ENCODE measurements around the gene CPXM1.
A peak's percentile ranks its signal among the peaks of the same experiment; 100 is the strongest.

Gene CPXM1

GRCh38 chr20:2799688-2800520 lies 523 bp downstream of the CPXM1 start:
- Histone ChIP-seq H2BK120ac (ENCODE audit: low read depth, low read length) (no peak overlapping the region), H2AFZ (ENCODE audit: low read depth, low read length) (peak overlapping the region; percentile 55), H3K4me2 (ENCODE audit: low read length, poor library complexity, severe bottlenecking) (peak overlapping the region; percentile 91), H2BK15ac (ENCODE audit: low read depth, poor library complexity, severe bottlenecking) (no peak overlapping the region), H2AK5ac (ENCODE audit: low read length, severe bottlenecking) (no peak overlapping the region), H3K27ac (ENCODE audit: low read length, poor library complexity, severe bottlenecking) (no peak overlapping the region), H3K4ac (ENCODE audit: low read depth in 1 of 2, low read length in 2 of 2) (peak overlapping the region in 1 of 2 experiments; percentile 30), H3K23ac (ENCODE audit: low read length in 2 of 2) (no peak overlapping the region), H2BK5ac (ENCODE audit: low read depth, low read length, poor library complexity, severe bottlenecking) (no peak overlapping the region), H3K4me3 (ENCODE audit: insufficient read depth in 1 of 2, low read depth in 1 of 2, low read length in 2 of 2) (peak overlapping the region; percentile 63 to 89), H2BK12ac (ENCODE audit: low read length in 2 of 2) (peak overlapping the region in 1 of 2 experiments; percentile 1), H3K27me3 (ENCODE audit: control insufficient read depth in 1 of 2, insufficient read depth in 1 of 2, low read length in 2 of 2) (peaks cover 12 to 39% of the 10 kb centered on the region in 2 experiments), H3K9me3 (ENCODE audit: control insufficient read depth, low read length) (no peaks in the 10 kb centered on the region), H3K14ac (ENCODE audit: low read length in 2 of 2) (peak overlapping the region in 1 of 2 experiments; percentile 78), H3K18ac (ENCODE audit: low read depth in 1 of 2, low read length in 2 of 2) (peak overlapping the region; percentile 73 to 89), H4K91ac (ENCODE audit: low read length) (peak overlapping the region; percentile 96), H3K36me3 (ENCODE audit: control insufficient read depth in 1 of 2, insufficient read depth in 2 of 2, low read depth in 1 of 2, low read length in 2 of 2) (peaks cover 37% of the 10 kb centered on the region in 2 experiments), H3K79me1 (replicated peaks; ENCODE audit: low read length, poor library complexity, severe bottlenecking) (no peaks in the 10 kb centered on the region), H4K8ac (ENCODE audit: low read length) (peak overlapping the region; percentile 73), H3K4me1 (ENCODE audit: control insufficient read depth, insufficient read depth, low read depth, low read length) (peaks cover 21% of the 10 kb centered on the region), H3K9ac (ENCODE audit: low read length) (peak overlapping the region; percentile 85)
- WGBS = 6% methylated on average over 31 of the region's 61 CpGs
- DNase-seq = peak; percentile 27

GRCh38 chr20:2799271-2799670 lies 1.2 kb downstream of the CPXM1 start:
- H3K23ac ChIP-seq (ENCODE audit: low read length in 2 of 2) = no peak overlapping the region
- H2BK120ac ChIP-seq (ENCODE audit: low read depth, low read length) = no peak overlapping the region
- no peak overlapping the region for H2BK15ac ChIP-seq (ENCODE audit: low read depth, poor library complexity, severe bottlenecking)
- H2BK5ac ChIP-seq (ENCODE audit: low read depth, low read length, poor library complexity, severe bottlenecking) = no peak overlapping the region
- peak overlapping the region in 1 of 2 experiments; percentile 89 for H3K4me3 ChIP-seq (ENCODE audit: insufficient read depth in 1 of 2, low read depth in 1 of 2, low read length in 2 of 2)
- WGBS = 71% methylated on average over 9 of the region's 9 CpGs
- no peak overlapping the region for H3K18ac ChIP-seq (ENCODE audit: low read depth in 1 of 2, low read length in 2 of 2)
- peak overlapping the region; percentile 7 for H2AFZ ChIP-seq (ENCODE audit: low read depth, low read length)
- no peak overlapping the region for H2AK5ac ChIP-seq (ENCODE audit: low read length, severe bottlenecking)
- no peak overlapping the region for H4K8ac ChIP-seq (ENCODE audit: low read length)
- H3K4ac ChIP-seq (ENCODE audit: low read depth in 1 of 2, low read length in 2 of 2) = no peak overlapping the region
- peaks cover 38 to 42% of the 10 kb centered on the region in 2 experiments for H3K36me3 ChIP-seq (ENCODE audit: control insufficient read depth in 1 of 2, insufficient read depth in 2 of 2, low read depth in 1 of 2, low read length in 2 of 2)
- no peak overlapping the region for H3K14ac ChIP-seq (ENCODE audit: low read length in 2 of 2)
- DNase-seq = no peak
- no peak overlapping the region for H2BK12ac ChIP-seq (ENCODE audit: low read length in 2 of 2)
- H3K79me1 ChIP-seq (replicated peaks; ENCODE audit: low read length, poor library complexity, severe bottlenecking) = no peaks in the 10 kb centered on the region
- H3K9me3 ChIP-seq (ENCODE audit: control insufficient read depth, low read length) = no peaks in the 10 kb centered on the region
- H3K27ac ChIP-seq (ENCODE audit: low read length, poor library complexity, severe bottlenecking) = no peak overlapping the region
- H3K4me1 ChIP-seq (ENCODE audit: control insufficient read depth, insufficient read depth, low read depth, low read length) = peaks cover 16% of the 10 kb centered on the region
- peaks cover 10 to 32% of the 10 kb centered on the region in 2 experiments for H3K27me3 ChIP-seq (ENCODE audit: control insufficient read depth in 1 of 2, insufficient read depth in 1 of 2, low read length in 2 of 2)
- no peak overlapping the region for H4K91ac ChIP-seq (ENCODE audit: low read length)
- peak overlapping the region; percentile 85 for H3K9ac ChIP-seq (ENCODE audit: low read length)
- H3K4me2 ChIP-seq (ENCODE audit: low read length, poor library complexity, severe bottlenecking) = peak overlapping the region; percentile 91

- Histone ChIP-seq H3K36me3 (ENCODE audit: control insufficient read depth in 1 of 2, insufficient read depth in 2 of 2, low read depth in 1 of 2, low read length in 2 of 2) (peaks cover 38 to 43% of the 10 kb centered on the region in 2 experiments), H2AFZ (ENCODE audit: low read depth, low read length) (no peak overlapping the region), H2BK12ac (ENCODE audit: low read length in 2 of 2) (no peak overlapping the region), H3K27ac (ENCODE audit: low read length, poor library complexity, severe bottlenecking) (no peak overlapping the region), H3K18ac (ENCODE audit: low read depth in 1 of 2, low read length in 2 of 2) (no peak overlapping the region), H3K27me3 (ENCODE audit: control insufficient read depth in 1 of 2, insufficient read depth in 1 of 2, low read length in 2 of 2) (peaks cover 7 to 28% of the 10 kb centered on the region in 2 experiments), H3K79me1 (replicated peaks; ENCODE audit: low read length, poor library complexity, severe bottlenecking) (no peaks in the 10 kb centered on the region), H3K4me3 (ENCODE audit: insufficient read depth in 1 of 2, low read depth in 1 of 2, low read length in 2 of 2) (peak overlapping the region in 1 of 2 experiments; percentile 89), H3K4me2 (ENCODE audit: low read length, poor library complexity, severe bottlenecking) (no peak overlapping the region), H3K23ac (ENCODE audit: low read length in 2 of 2) (no peak overlapping the region), H3K4me1 (ENCODE audit: control insufficient read depth, insufficient read depth, low read depth, low read length) (peaks cover 16% of the 10 kb centered on the region), H4K91ac (ENCODE audit: low read length) (no peak overlapping the region), H3K4ac (ENCODE audit: low read depth in 1 of 2, low read length in 2 of 2) (no peak overlapping the region), H2BK120ac (ENCODE audit: low read depth, low read length) (no peak overlapping the region), H2BK15ac (ENCODE audit: low read depth, poor library complexity, severe bottlenecking) (no peak overlapping the region), H4K8ac (ENCODE audit: low read length) (no peak overlapping the region), H3K9me3 (ENCODE audit: control insufficient read depth, low read length) (no peaks in the 10 kb centered on the region), H2BK5ac (ENCODE audit: low read depth, low read length, poor library complexity, severe bottlenecking) (no peak overlapping the region), H2AK5ac (ENCODE audit: low read length, severe bottlenecking) (no peak overlapping the region), H3K9ac (ENCODE audit: low read length) (peak overlapping the region; percentile 85), H3K14ac (ENCODE audit: low read length in 2 of 2) (no peak overlapping the region)
- no peak for DNase-seq
- 63% methylated on average over 6 of the region's 6 CpGs for WGBS
Observed at GRCh38 chr20:2798814-2799213, 1.6 kb downstream of the CPXM1 start.

- Histone ChIP-seq H4K91ac (ENCODE audit: low read length) (no peak overlapping the region), H3K23ac (ENCODE audit: low read length in 2 of 2) (no peak overlapping the region), H3K4me1 (ENCODE audit: control insufficient read depth, insufficient read depth, low read depth, low read length) (peaks cover 16% of the 10 kb centered on the region), H3K36me3 (ENCODE audit: control insufficient read depth in 1 of 2, insufficient read depth in 2 of 2, low read depth in 1 of 2, low read length in 2 of 2) (peaks cover 38 to 43% of the 10 kb centered on the region in 2 experiments), H2BK120ac (ENCODE audit: low read depth, low read length) (no peak overlapping the region), H2AK5ac (ENCODE audit: low read length, severe bottlenecking) (no peak overlapping the region), H3K27ac (ENCODE audit: low read length, poor library complexity, severe bottlenecking) (no peak overlapping the region), H2BK5ac (ENCODE audit: low read depth, low read length, poor library complexity, severe bottlenecking) (no peak overlapping the region), H4K8ac (ENCODE audit: low read length) (no peak overlapping the region), H3K4me2 (ENCODE audit: low read length, poor library complexity, severe bottlenecking) (no peak overlapping the region), H2BK15ac (ENCODE audit: low read depth, poor library complexity, severe bottlenecking) (no peak overlapping the region), H3K4me3 (ENCODE audit: insufficient read depth in 1 of 2, low read depth in 1 of 2, low read length in 2 of 2) (no peak overlapping the region), H3K9ac (ENCODE audit: low read length) (no peak overlapping the region), H3K79me1 (replicated peaks; ENCODE audit: low read length, poor library complexity, severe bottlenecking) (no peaks in the 10 kb centered on the region), H3K9me3 (ENCODE audit: control insufficient read depth, low read length) (no peaks in the 10 kb centered on the region), H3K14ac (ENCODE audit: low read length in 2 of 2) (no peak overlapping the region), H2BK12ac (ENCODE audit: low read length in 2 of 2) (no peak overlapping the region), H3K4ac (ENCODE audit: low read depth in 1 of 2, low read length in 2 of 2) (no peak overlapping the region), H2AFZ (ENCODE audit: low read depth, low read length) (no peak overlapping the region), H3K27me3 (ENCODE audit: control insufficient read depth in 1 of 2, insufficient read depth in 1 of 2, low read length in 2 of 2) (peaks cover 7 to 23% of the 10 kb centered on the region in 2 experiments), H3K18ac (ENCODE audit: low read depth in 1 of 2, low read length in 2 of 2) (no peak overlapping the region)
- 91% methylated on average over 19 of the region's 19 CpGs for WGBS
- no peak for DNase-seq
Observed at GRCh38 chr20:2798095-2798805, 2.2 kb downstream of the CPXM1 start.

Measured in mesenchymal stem cell (in vitro differentiated cells and primary cell).